ENCODE data around the gene NCOA5.

DNA sequence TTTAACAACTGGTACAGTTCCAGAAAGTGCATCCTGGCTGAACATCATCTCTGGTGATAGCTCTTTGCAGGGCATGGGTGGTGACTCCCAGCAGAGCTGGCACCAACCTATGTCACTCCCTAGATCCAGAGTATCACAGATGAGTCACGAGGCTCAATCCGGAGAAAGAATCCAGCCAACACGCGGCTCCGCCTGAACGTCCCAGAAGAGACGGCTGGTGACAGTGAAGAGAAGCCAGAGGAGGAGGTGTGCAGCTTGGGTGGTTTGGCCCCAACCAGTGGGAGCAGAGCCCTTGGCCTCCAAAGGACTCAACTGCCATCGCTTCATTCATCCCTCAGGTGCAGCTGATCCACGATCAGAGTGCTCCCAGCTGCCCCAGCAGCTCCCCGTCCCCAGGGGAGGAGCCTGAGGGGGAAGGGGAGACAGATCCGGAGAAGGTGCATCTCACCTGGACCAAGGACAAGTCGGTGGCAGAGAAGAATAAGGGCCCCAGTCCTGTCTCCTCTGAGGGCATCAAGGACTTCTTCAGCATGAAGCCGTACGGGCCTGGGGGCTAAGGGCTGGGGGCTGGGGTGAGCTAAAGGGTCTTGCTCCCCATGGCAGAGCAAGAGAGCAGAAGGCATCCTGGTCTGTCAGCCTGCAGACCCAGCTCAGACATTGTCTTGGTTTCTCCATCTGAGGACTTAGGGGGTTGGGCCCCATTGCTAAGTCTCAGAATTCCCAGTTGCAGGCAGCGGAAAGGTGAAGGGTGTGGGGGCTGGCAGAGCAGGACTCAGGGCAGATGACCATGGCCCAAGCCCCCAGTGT lies 33.5 kb downstream of the NCOA5 start:
- TF ChIP-seq, protein P1, sequence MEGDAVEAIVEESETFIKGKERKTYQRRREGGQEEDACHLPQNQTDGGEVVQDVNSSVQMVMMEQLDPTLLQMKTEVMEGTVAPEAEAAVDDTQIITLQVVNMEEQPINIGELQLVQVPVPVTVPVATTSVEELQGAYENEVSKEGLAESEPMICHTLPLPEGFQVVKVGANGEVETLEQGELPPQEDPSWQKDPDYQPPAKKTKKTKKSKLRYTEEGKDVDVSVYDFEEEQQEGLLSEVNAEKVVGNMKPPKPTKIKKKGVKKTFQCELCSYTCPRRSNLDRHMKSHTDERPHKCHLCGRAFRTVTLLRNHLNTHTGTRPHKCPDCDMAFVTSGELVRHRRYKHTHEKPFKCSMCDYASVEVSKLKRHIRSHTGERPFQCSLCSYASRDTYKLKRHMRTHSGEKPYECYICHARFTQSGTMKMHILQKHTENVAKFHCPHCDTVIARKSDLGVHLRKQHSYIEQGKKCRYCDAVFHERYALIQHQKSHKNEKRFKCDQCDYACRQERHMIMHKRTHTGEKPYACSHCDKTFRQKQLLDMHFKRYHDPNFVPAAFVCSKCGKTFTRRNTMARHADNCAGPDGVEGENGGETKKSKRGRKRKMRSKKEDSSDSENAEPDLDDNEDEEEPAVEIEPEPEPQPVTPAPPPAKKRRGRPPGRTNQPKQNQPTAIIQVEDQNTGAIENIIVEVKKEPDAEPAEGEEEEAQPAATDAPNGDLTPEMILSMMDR (IDR thresholded peaks at IDR 0.05 in 8 of 11, conservative IDR thresholded peaks at IDR 0.05 in 3 of 11): no peak
- TF ChIP-seq POLR2A (IDR thresholded peaks at IDR 0.05) (no peak), POLR2AphosphoS5 (IDR thresholded peaks at IDR 0.05) (no peak)
